Measurements from ENCODE around the gene TATDN2. TPM values are rescaled to one million over a fixed set of nuclear protein-coding genes. Genes with fewer than 3 reads are reported as not detected.

The TATDN2 gene
- total and polyA plus RNA-seq, 9 of the 15 experiments (the other 6 are each of a cell fraction or from before 2014, with no cell fraction given), result 5.2 to 44.7 (median 25.8) TPM

DNA sequence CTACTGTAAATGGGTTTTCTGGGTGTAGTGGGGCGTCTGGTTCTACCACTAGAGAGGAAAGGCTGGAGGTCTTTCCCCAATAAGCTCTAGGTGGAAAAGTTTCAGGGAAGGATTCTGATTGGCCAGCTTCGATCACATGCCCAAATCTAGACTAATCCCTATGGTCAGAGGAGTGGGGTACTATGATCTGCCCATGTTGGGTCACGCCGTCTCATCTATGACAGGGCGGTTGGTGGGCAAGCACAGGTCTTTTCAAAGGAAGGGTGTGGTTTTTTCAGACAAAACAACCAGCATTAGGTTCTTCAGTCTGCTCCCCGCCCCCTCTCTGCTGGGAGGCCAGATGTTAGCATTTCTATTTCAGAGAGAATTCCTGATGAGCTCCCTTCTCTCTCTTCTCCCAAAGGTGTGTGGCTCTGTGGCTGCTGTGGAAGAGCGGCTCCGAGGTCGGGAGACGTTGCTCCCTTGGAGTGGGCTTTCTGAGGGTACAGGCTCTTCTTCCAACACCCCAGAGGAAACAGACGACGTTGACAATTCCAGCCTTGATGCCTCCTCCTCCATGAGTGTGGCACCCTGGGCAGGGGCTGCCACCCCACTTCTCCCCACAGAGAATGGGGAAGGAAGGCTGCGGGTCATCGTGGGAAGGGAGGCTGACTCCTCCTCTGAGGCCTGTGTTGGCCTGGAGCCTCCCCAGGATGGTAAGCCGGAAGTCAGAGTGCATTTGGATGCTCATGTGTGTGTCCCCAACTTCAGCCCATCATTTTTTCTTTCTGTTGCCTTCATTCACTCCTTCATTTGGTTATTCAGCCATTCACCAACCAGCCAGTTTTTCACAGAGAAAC is 9.7 kb upstream of the TATDN2 start:
- intact Hi-C loops (cut with micrococcal nuclease) (no loop called here), in situ Hi-C loops (cut with MboI) (no loop called here)
- peak; percentile 16 for TF ChIP-seq FOS (IDR thresholded peaks at IDR 0.05; ENCODE audit: extremely low read depth, insufficient read length)
- TF ChIP-seq YY1 (IDR thresholded peaks at IDR 0.05; ENCODE audit: borderline replicate concordance in 1 of 3, control insufficient read depth in 1 of 3, extremely low read depth in 1 of 3, insufficient read depth in 3 of 3, insufficient read length in 1 of 3, insufficient replicate concordance in 2 of 3, low read depth in 1 of 3, low read length in 2 of 3), result no peak
- TF ChIP-seq, protein P1, sequence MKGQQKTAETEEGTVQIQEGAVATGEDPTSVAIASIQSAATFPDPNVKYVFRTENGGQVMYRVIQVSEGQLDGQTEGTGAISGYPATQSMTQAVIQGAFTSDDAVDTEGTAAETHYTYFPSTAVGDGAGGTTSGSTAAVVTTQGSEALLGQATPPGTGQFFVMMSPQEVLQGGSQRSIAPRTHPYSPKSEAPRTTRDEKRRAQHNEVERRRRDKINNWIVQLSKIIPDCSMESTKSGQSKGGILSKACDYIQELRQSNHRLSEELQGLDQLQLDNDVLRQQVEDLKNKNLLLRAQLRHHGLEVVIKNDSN (CRISPR knock-in tag; IDR thresholded peaks at IDR 0.05), result peak; percentile 88
- TF ChIP-seq, protein P2, sequence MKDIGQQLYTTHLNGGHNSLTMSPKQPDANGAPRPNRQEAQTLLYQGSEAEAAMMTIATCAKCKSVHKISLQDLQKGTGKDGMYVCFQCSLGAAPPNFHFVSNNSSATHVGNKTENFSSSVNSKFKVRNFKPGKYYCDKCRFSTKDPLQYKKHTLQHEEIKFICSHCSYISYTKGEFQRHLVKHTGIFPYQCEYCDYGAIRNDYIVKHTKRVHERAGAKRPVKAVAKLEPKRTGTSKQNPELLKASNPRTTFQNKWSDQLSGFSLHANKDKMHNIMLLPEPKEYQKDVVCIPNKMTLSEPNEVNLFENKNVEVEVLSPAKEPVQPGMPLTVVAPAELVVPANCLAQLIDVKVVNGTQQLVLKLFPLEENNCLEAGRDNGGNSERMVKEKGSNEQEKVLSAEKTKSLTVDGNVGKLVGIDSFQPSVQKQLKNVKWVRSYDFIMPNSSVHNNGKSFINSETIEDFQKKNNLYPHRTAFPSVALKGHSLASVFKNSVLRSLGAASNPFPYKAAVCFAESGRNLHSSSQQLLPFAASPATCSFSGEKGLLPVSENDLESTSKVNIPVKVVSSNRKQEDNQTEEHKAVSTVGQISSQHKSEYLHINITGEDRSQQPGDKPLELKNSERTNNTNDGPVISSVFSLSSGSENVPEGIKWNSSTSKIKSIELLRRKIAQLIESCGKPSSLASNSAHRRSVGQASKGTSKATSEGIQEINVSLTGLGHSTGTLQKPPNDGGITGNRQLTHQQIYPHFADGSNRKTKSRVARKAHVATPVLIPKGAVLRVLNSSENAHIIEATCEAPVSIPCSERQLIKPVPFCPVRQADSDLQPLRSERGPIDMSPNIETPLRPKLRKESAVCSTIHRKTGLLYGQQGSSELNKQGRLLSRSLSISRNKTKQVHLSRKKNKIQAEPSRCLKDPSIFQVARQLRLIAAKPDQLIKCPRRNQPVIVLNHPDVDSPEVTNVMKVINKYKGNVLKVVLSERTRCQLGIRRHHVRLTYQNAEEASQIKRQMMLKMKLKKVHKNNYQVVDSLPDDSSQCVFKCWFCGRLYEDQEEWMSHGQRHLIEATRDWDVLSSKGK (CRISPR knock-in tag; IDR thresholded peaks at IDR 0.05), result no peak
- TF ChIP-seq, protein P3, sequence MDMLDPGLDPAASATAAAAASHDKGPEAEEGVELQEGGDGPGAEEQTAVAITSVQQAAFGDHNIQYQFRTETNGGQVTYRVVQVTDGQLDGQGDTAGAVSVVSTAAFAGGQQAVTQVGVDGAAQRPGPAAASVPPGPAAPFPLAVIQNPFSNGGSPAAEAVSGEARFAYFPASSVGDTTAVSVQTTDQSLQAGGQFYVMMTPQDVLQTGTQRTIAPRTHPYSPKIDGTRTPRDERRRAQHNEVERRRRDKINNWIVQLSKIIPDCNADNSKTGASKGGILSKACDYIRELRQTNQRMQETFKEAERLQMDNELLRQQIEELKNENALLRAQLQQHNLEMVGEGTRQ (CRISPR knock-in tag; IDR thresholded peaks at IDR 0.05), result peak; percentile 84
- TF ChIP-seq RAD51 (IDR thresholded peaks at IDR 0.05; ENCODE audit: borderline replicate concordance, low read depth), result peak; percentile 62; the same call in 1 of the 2 replicates
- no peaks in the 10 kb centered on the region for H3K27me3 ChIP-seq (ENCODE audit: control insufficient read depth in 2 of 2, insufficient read depth in 2 of 2, low read length in 2 of 2)
- no peaks in the 10 kb centered on the region; the same call in 2 of the 3 replicates for H3K36me3 ChIP-seq (ENCODE audit: control insufficient read depth, insufficient read depth, low read length)
- peaks cover 2% of the 10 kb centered on the region; the same call in 1 of the 2 replicates for H3K9me3 ChIP-seq (replicated peaks; ENCODE audit: control insufficient read depth, insufficient read depth, low read depth, low read length)
- no TSS peak for BruUV-seq (replicated peaks)
- H3K9ac ChIP-seq (ENCODE audit: insufficient read depth in 1 of 2, low read depth in 2 of 2, low read length in 2 of 2), result no peak overlapping the region
- FAIRE-seq (no peak), ATAC-seq (no peak), DNase-seq (ENCODE audit: extremely low read depth in 1 of 4, low spot score in 3 of 4) (peak in 3 of 4 experiments; percentile 39 to 51 (median 49))
- CTCF ChIA-PET (ENCODE audit: low intra/inter-chr PET ratio), result no interaction called here
- POLR2A ChIA-PET, result interaction anchor here (1.7 kb wide), 1 partner anchor 10 kb away, joined by 5 read pairs; the partner anchor contains the start of gene TATDN2
- H2AFZ ChIP-seq (ENCODE audit: low read depth, low read length), result peak overlapping the region; percentile 64
- WGBS (ENCODE audit: insufficient coverage, low coverage, missing lambda C conversion rate), result 76% methylated on average over 13 of the region's 15 CpGs
- H3K4me3 ChIP-seq, result no peak overlapping the region
- no peak overlapping the region for H3K4me2 ChIP-seq (ENCODE audit: insufficient read depth, low read length)
- H4K20me1 ChIP-seq (replicated peaks; ENCODE audit: control insufficient read depth, insufficient read depth, low read length), result no peaks in the 10 kb centered on the region
- peaks cover 10 to 17% of the 10 kb centered on the region in 2 experiments for H3K4me1 ChIP-seq (replicated peaks in 1 of 2; ENCODE audit: control insufficient read depth in 2 of 2, insufficient read depth in 2 of 2, low read length in 2 of 2)
- H3K79me2 ChIP-seq (ENCODE audit: control insufficient read depth, insufficient read depth, low read length), result no peaks in the 10 kb centered on the region
- no peaks in the 10 kb centered on the region for H3K9me1 ChIP-seq (ENCODE audit: control insufficient read depth, insufficient read depth, low read length)
- H3K27ac ChIP-seq (ENCODE audit: extremely low read depth, low read depth, low read length), result no peak overlapping the region

Measured in K562 (cell line).